Measurements from ENCODE around the gene RNLS.

Gene RNLS

DNA sequence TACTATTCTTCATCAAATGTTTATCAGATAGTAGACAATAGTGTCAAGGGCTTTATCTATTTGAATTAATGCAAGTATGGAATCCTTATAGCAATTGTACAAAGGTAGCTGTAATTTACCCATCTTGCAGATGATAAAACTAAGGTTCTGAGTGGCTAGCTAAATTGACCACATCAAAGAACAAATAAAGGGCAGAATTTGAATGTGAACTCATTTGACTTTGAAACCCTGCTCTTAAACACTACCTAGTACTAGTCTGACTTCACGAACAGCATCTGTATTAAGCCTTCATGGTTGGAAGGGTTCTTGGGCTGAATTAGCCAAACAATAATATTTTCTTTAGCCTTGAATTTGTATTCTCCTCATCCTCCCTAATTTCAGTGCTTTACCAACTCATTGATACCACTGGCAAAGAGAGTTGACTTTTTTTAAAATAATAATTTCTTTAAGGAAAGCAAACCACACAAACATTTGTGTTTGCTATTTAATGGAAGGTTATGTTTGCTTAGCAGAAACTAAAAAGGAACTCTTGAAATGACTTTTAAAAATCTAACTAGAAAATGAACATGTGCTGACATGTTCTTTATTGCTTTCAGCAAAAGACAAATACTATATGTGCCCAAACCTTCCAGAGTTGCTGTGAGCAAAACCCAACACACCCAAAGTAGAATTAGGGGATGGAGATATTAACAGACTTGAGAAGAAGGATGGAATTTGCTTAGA lies 322.6 kb downstream of the RNLS start:
- CTCF ChIA-PET, result no interaction called here
- POLR2A ChIA-PET, result interaction anchor here (1.0 kb wide), 1 partner anchor 14 kb away, joined by 3 read pairs; no protein-coding TSS in a partner anchor

DNA sequence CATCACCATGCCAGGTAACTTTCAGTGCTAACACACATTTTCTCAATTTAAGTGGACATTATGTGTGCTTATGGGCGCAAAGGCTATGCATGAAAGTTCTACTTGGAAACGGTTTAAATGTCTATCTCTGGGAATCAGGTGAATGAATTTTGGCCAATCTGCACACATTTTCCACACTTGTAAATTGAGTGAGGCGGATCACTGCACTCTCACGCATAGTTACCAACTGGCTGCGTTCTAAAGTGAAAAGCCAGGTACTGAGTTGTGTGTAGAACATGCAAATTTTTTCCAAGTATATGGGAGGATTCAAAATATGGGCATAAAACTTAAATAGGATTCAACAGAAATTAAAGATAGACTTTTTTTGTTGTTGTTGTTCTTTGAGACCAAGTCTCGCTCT lies 323.7 kb downstream of the RNLS start:
- CTCF ChIA-PET, result no interaction called here
- H3K4me3 ChIP-seq (ENCODE audit: low read depth, low read length), result no peak overlapping the region
- H3K9me3 ChIP-seq (ENCODE audit: control insufficient read depth, insufficient read depth, low read depth, low read length), result no peaks in the 10 kb centered on the region
- no peak overlapping the region for H3K27ac ChIP-seq (ENCODE audit: extremely low read depth, low read depth, low read length)
- TF ChIP-seq ZNF302 (tag by site-specific recombination; IDR thresholded peaks at IDR 0.05; ENCODE audit: low read depth) (no peak), GLI2 (tag by site-specific recombination; IDR thresholded peaks at IDR 0.05; ENCODE audit: borderline replicate concordance, low read depth) (no peak), ZNF747 (tag by site-specific recombination; IDR thresholded peaks at IDR 0.05) (no peak), ZNF501 (tag by site-specific recombination; IDR thresholded peaks at IDR 0.05) (no peak), KLF16 (tag by site-specific recombination; IDR thresholded peaks at IDR 0.05) (no peak), HOXD13 (CRISPR knock-in tag; IDR thresholded peaks at IDR 0.05; ENCODE audit: borderline replicate concordance) (no peak), OSR2 (tag by site-specific recombination; IDR thresholded peaks at IDR 0.05) (no peak), ZEB2 (tag by site-specific recombination; IDR thresholded peaks at IDR 0.05) (no peak), ZNF16 (tag by site-specific recombination; IDR thresholded peaks at IDR 0.05; ENCODE audit: low read depth) (no peak), ZNF23 (tag by site-specific recombination; IDR thresholded peaks at IDR 0.05; ENCODE audit: borderline replicate concordance) (no peak)
- TF ChIP-seq, protein P1, sequence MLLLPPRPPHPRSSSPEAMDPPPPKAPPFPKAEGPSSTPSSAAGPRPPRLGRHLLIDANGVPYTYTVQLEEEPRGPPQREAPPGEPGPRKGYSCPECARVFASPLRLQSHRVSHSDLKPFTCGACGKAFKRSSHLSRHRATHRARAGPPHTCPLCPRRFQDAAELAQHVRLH (tag by site-specific recombination; IDR thresholded peaks at IDR 0.05), result no peak
- TF ChIP-seq, protein P2, sequence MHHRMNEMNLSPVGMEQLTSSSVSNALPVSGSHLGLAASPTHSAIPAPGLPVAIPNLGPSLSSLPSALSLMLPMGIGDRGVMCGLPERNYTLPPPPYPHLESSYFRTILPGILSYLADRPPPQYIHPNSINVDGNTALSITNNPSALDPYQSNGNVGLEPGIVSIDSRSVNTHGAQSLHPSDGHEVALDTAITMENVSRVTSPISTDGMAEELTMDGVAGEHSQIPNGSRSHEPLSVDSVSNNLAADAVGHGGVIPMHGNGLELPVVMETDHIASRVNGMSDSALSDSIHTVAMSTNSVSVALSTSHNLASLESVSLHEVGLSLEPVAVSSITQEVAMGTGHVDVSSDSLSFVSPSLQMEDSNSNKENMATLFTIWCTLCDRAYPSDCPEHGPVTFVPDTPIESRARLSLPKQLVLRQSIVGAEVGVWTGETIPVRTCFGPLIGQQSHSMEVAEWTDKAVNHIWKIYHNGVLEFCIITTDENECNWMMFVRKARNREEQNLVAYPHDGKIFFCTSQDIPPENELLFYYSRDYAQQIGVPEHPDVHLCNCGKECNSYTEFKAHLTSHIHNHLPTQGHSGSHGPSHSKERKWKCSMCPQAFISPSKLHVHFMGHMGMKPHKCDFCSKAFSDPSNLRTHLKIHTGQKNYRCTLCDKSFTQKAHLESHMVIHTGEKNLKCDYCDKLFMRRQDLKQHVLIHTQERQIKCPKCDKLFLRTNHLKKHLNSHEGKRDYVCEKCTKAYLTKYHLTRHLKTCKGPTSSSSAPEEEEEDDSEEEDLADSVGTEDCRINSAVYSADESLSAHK (tag by site-specific recombination; IDR thresholded peaks at IDR 0.05), result no peak
- POLR2A ChIA-PET, result no interaction called here
- H3K4me1 ChIP-seq (ENCODE audit: control insufficient read depth, insufficient read depth, low read length), result peaks cover 10% of the 10 kb centered on the region
- no peaks in the 10 kb centered on the region for H3K36me3 ChIP-seq (ENCODE audit: control insufficient read depth in 2 of 2, insufficient read depth in 1 of 2, low read length in 2 of 2)

More for the DNA sequence above, 322.6 kb downstream of the RNLS start:
- no peak for TF ChIP-seq ZNF660 (tag by site-specific recombination; IDR thresholded peaks at IDR 0.05)
- TF ChIP-seq, protein P3, sequence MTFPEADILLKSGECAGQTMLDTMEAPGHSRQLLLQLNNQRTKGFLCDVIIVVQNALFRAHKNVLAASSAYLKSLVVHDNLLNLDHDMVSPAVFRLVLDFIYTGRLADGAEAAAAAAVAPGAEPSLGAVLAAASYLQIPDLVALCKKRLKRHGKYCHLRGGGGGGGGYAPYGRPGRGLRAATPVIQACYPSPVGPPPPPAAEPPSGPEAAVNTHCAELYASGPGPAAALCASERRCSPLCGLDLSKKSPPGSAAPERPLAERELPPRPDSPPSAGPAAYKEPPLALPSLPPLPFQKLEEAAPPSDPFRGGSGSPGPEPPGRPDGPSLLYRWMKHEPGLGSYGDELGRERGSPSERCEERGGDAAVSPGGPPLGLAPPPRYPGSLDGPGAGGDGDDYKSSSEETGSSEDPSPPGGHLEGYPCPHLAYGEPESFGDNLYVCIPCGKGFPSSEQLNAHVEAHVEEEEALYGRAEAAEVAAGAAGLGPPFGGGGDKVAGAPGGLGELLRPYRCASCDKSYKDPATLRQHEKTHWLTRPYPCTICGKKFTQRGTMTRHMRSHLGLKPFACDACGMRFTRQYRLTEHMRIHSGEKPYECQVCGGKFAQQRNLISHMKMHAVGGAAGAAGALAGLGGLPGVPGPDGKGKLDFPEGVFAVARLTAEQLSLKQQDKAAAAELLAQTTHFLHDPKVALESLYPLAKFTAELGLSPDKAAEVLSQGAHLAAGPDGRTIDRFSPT (tag by site-specific recombination; IDR thresholded peaks at IDR 0.05), result no peak
- TF ChIP-seq, protein P4, sequence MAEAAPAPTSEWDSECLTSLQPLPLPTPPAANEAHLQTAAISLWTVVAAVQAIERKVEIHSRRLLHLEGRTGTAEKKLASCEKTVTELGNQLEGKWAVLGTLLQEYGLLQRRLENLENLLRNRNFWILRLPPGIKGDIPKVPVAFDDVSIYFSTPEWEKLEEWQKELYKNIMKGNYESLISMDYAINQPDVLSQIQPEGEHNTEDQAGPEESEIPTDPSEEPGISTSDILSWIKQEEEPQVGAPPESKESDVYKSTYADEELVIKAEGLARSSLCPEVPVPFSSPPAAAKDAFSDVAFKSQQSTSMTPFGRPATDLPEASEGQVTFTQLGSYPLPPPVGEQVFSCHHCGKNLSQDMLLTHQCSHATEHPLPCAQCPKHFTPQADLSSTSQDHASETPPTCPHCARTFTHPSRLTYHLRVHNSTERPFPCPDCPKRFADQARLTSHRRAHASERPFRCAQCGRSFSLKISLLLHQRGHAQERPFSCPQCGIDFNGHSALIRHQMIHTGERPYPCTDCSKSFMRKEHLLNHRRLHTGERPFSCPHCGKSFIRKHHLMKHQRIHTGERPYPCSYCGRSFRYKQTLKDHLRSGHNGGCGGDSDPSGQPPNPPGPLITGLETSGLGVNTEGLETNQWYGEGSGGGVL (tag by site-specific recombination; IDR thresholded peaks at IDR 0.05), result no peak
- TF ChIP-seq ZBTB48 (tag by site-specific recombination; IDR thresholded peaks at IDR 0.05), result no peak
- TF ChIP-seq TRIM28 (IDR thresholded peaks at IDR 0.05; ENCODE audit: borderline replicate concordance, low read length), result no peak
- no peak for TF ChIP-seq HOXA7 (CRISPR knock-in tag; IDR thresholded peaks at IDR 0.05; ENCODE audit: borderline replicate concordance)
- Histone ChIP-seq H3K4me1 (ENCODE audit: control insufficient read depth, insufficient read depth, low read length) (peaks cover 6% of the 10 kb centered on the region), H3K4me3 (ENCODE audit: low read depth, low read length) (no peak overlapping the region), H3K36me3 (ENCODE audit: control insufficient read depth in 2 of 2, insufficient read depth in 1 of 2, low read length in 2 of 2) (no peaks in the 10 kb centered on the region), H3K9me3 (ENCODE audit: control insufficient read depth, insufficient read depth, low read depth, low read length) (no peaks in the 10 kb centered on the region), H3K27ac (ENCODE audit: extremely low read depth, low read depth, low read length) (no peak overlapping the region)
